Endothelial cell of umbilical vein (primary cell): ENCODE data around the gene MAP7D2.

ENCODE experiments used
- EZH2 ChIP-seq: IDR thresholded peaks from 2 replicates; pipeline ENCODE4 v1.6.1; 2012; ENCODE audit warnings: borderline replicate concordance, low read depth, mild to moderate bottlenecking, moderate library complexity, low read length, inconsistent platforms; ENCODE audit not compliant: severe bottlenecking
- FOS ChIP-seq: IDR thresholded peaks from 2 replicates; pipeline ENCODE4 v1.6.1; 2011; ENCODE audit warnings: mild to moderate bottlenecking, low read length, moderate library complexity, borderline replicate concordance; ENCODE audit not compliant: insufficient read depth
- JUN ChIP-seq: IDR thresholded peaks from 2 replicates; pipeline ENCODE4 v1.6.1; 2011; ENCODE audit warnings: borderline replicate concordance, low read depth; ENCODE audit not compliant: insufficient read length, insufficient read depth
- POLR2A ChIP-seq: IDR thresholded peaks from 2 replicates; pipeline ENCODE4 v1.6.1; 2012; ENCODE audit warnings: low read depth, mild to moderate bottlenecking, control low read depth, low read length
- POLR2AphosphoS5 ChIP-seq: IDR thresholded peaks from 2 replicates; pipeline ENCODE4 v1.6.1; 2012; ENCODE audit warnings: low read depth, mild to moderate bottlenecking, control low read depth, low read length, moderate library complexity; ENCODE audit not compliant: insufficient read depth
- TF ChIP-seq, protein P1 (sequence below), 2 donors: IDR thresholded peaks; 1 replicate in 1 of 2; 2 replicates in 1 of 2; pipeline ENCODE4 v1.5.1; 2011; ENCODE audit warnings: low read length in 2 of 2, mild to moderate bottlenecking in 2 of 2, moderate library complexity in 2 of 2, control low read depth in 1 of 2, inconsistent platforms in 1 of 2, low read depth in 1 of 2; ENCODE audit not compliant: insufficient read depth in 1 of 2; ENCODE audit errors: extremely low read depth in 1 of 2

DNA sequence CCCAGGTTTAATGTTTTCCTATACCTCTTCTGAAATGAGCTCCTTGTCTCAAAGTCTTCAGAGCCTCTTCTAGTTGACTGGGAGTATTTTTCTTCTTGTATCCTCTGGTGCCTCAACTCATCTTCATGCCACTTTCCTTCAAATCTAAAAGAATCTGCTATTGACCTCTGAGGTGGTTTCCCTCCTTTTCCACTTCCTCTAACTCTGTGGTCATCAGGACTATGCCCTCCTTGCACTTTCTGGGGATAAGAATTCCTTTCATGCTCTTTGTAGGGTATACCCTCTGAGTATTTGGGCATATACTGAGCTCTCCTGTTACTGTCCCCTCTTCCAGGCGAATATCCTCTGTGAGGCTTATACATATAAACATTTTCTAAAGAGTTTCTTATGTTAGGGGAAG is 150.7 kb downstream of the MAP7D2 start:
- TF ChIP-seq EZH2 (no peak), POLR2A (no peak), POLR2AphosphoS5 (no peak), JUN (no peak), FOS (no peak)
- TF ChIP-seq, protein P1, sequence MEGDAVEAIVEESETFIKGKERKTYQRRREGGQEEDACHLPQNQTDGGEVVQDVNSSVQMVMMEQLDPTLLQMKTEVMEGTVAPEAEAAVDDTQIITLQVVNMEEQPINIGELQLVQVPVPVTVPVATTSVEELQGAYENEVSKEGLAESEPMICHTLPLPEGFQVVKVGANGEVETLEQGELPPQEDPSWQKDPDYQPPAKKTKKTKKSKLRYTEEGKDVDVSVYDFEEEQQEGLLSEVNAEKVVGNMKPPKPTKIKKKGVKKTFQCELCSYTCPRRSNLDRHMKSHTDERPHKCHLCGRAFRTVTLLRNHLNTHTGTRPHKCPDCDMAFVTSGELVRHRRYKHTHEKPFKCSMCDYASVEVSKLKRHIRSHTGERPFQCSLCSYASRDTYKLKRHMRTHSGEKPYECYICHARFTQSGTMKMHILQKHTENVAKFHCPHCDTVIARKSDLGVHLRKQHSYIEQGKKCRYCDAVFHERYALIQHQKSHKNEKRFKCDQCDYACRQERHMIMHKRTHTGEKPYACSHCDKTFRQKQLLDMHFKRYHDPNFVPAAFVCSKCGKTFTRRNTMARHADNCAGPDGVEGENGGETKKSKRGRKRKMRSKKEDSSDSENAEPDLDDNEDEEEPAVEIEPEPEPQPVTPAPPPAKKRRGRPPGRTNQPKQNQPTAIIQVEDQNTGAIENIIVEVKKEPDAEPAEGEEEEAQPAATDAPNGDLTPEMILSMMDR (IDR thresholded peaks at IDR 0.05; ENCODE audit: extremely low read depth in 1 of 2, insufficient read depth in 1 of 2, low read depth in 1 of 2, low read length in 2 of 2) = no peak
